NCI-H146 (cell line): Measurements from ENCODE around the gene EIPR1.
A peak's percentile ranks its signal among the peaks of the same experiment; 100 is the strongest.

Source experiments
- DNase-seq: peaks from one replicate; lab custom pipeline; 2025; lab: John Stamatoyannopoulos, UW

The EIPR1 gene

DNA sequence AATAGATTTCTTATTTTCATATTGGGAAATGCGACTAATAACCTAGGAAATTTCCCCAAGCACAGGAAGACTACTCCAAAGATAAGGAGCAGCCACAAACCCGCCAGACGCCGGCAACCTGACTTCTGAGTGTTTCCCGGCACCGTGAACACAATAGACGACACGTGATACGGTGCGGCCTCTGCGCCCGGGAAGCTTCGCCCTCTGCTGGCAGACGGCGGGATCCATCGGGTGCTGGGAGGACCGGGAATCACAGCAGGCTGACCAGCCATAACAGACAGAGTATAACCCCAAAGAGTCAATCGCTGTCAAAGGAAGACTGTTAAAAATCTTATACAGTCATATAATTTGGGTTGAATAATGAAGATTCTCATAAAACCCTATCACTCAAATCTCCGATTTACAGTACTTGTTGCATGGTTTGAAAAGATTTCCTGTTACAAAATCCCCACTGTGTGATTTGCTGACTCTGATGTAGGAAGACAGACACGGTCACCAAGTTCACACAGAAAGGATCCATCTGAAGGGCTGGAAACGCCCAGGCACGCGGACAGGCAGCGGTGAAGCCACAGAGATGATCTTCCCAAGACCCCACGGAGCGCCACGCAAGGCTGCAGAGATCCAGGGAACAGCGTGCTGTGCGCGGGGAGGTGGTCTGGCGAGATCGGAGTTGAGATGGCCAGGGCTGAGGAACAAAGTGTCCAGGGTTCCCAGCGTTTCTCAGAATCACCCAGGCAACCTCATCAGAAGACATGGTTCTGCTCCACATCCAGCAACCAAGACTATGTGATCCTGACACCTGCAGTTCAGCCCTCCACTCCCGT lies 73.8 kb downstream of the EIPR1 start:
- peak; percentile 84 for DNase-seq

DNA sequence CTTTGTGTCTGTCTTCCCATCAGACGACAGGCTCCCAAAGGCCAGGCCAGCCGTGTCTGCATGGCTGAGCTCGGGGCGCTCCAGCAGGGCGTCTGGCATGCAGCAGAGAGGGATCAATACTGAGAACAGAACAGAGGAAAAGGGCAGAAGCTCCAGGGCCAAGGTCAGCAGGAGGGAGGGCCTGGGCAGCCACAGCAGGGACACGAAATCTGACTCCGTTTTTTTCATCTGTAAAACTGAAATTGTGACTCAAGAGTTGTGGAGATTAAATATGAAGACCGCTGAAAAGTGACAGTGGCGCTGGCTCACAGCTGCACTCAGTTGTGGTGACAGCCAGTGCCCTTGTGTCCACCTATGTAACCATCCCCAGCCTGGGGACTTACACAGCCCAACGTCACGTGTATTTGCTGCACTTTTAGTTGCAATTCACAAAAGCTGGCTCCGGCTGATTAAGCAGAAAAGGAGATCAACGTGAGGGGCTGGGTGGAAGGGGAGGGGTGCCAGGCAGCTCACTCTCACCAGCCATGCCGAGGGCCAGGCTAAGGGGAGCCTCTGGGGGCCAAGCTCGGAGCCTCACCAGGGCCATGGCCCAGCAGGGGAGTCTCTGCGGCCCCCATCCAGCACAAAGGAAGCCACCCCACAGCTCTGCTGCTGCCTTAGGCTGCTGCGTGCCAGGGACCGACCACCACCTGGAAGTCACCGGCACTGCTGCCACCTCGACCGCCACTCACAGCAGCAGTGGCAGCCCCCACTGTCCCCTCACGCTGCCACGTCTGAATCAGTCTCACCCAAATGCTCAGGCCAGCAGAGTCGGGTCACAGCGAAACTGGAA lies 74.7 kb downstream of the EIPR1 start:
- peak; percentile 81 for DNase-seq

- DNase-seq, result no peak
Measured at GRCh38 chr2:3302421-3302750, 75.2 kb downstream of the EIPR1 start.

GRCh38 chr2:3301001-3301400 lies 76.6 kb downstream of the EIPR1 start:
- no peak for DNase-seq

DNA sequence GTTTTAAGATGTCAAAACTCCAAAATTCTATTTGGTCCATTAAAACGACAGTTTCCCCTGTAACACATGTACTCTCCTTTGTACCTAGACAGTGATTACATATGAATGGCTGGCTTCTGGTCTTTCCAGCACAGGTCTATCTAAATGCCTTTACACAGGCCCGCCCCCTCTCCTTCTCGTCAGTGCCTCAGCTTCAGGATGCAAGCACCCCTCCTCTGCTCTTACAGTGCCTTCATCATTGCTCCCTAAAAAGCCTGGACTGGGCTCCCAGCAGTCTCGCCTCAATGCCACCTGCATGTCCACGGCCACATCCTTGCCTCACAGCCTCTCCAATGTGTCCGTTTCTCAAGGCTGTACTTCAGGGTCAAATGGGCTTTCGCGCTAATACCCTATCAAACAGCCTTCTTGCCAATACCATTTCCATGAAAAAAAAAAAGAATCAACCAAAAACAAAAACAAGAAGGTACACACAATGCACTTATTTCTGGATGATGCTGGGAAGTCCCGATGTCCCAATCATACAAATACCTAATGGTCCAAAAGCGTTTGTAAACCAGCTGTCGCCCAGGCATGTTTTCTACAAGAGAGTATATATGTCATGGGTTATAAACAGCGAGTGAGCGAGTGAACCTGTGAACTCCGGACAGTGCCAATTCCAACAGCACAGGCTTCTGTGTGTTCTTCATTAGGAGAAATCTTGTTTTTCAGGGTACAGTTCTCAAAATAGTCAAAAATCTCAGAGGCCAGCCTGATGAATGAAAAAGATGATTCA lies 77.2 kb downstream of the EIPR1 start:
- DNase-seq, result no peak

GRCh38 chr2:3299703-3300102 lies 77.9 kb downstream of the EIPR1 start:
- no peak for DNase-seq

DNA sequence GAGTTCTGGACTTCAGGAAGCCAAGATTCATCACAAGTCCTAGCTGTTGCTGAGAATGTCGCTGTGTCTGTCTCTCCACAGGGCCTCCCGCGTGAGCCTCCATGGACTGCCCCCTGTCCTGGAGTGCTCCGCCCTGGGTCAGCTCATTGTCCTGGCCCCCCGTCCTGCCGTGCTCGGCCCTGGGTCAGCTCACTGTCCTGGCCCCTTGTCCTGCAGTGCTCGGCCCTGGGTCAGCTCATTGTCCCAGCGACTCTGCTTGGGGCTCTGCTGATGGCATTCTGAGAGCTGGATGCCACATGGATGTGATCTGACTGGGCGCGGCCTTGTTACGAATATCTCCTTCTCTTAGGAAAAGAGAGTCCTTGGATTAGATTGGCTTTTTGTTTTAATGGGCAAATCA lies 78.5 kb downstream of the EIPR1 start:
- DNase-seq, result no peak

- no peak for DNase-seq
Measured at GRCh38 chr2:3298191-3298590, 79.4 kb downstream of the EIPR1 start.

DNA sequence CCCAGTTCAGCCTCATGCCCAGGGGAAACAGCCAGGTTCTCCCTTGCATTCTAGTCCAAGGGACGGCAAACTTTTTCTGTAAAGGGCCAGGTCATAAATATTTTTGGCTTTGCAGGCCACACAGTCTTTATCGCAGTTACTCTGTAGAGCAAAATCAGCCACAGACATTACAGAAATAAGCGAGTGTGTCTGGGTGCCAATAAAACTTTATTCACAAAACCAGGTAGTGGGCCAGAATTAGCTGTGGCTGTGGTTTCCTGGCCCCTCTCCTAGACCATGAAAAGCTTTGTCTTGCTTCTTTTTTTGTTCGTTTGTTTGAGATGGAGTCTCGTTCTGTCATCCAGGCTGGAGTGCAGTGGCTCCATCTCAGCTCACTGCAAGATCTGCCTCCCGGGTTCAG lies 80.1 kb downstream of the EIPR1 start:
- no peak for DNase-seq

DNA sequence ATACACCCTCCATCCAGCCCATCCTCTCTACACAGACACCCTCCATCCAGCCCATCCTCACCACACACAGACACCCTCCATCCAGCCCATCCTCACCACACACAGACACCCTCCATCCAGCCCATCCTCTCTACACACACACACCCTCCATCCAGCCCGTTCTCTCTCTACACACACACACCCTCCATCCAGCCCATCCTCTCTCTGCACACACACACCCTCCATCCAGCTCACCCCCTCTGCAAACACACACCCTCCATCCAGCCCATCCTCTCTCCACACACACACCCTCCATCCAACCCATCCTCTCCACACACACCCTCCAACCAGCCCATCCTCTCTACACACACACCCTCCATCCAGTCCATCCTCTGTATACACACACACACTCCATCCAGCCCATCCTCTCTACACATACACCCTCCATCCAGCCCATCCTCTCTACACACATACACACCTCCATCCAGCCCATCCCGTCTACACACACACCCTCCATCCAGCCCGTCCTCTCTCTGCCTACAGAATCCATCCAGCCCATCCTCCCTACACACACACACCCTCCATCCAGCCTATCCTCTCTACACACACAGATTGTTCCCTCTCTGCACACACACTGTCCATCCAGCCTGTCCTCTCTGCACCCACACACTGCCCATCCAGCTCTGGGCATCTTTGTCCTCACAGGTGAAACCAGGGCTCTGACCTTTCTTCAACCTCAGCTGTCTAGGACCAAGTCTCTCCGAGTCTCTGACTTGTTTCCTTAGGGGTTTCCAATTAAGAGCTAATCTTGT lies 81.2 kb downstream of the EIPR1 start:
- DNase-seq, result no peak

- DNase-seq, result no peak
Measured at GRCh38 chr2:3294493-3294892, 83.1 kb downstream of the EIPR1 start.

DNA sequence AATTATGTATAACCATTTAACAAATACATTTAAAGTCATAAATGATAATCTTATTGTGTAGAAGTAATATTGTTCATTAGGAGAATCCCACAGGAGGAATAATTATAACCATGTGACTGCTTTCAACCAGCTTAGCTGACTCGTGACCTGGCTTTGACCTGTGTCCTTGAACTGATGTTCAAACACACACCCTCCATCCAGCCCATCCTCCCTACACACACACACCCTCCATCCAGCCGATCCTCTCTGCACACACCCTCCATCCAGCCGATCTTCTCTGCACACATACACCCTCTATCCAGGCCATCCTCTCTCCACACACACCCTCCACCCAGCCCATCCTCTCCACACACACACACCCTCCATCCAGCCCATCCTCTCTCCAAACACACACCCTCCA lies 83.5 kb downstream of the EIPR1 start:
- peak; percentile 22 for DNase-seq

DNA sequence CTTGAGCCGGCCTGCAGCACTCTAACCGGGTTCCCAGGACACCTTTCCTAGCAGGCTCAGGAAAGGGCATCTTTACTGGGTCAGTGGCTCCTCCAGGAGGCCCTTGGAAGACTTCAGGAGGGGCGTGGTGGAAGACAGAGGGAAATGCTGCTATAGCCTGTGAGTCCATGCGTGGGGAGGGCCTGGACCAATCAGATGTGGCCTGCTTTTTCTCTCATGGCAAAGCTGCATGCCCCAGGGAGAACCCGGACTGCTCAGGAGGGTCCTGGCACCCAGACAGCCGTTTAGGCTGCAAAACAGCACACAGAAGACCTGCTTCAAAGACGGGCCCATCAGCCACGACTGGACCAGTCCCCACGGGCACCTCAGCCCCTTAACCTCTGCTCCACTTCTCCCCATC lies 84.4 kb downstream of the EIPR1 start:
- no peak for DNase-seq

DNA sequence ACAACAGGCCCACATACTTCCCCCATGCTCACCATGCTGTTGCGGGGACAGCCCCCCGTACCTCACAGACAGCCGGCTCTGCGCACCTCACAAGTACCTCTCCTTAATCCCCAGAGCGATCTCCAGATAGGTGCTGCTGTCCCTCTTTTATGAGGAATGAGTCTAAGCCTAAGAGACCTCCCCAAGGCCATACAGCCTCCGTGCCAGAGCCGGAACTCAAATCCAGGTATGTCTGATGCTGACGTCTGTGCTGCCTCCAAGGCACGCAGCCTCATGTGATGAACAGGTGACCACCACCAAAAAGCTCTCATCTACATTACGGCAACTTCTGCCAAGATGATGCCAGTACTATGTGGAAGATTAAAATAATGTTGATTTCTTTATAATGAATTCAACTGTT lies 85.2 kb downstream of the EIPR1 start:
- DNase-seq, result no peak

DNA sequence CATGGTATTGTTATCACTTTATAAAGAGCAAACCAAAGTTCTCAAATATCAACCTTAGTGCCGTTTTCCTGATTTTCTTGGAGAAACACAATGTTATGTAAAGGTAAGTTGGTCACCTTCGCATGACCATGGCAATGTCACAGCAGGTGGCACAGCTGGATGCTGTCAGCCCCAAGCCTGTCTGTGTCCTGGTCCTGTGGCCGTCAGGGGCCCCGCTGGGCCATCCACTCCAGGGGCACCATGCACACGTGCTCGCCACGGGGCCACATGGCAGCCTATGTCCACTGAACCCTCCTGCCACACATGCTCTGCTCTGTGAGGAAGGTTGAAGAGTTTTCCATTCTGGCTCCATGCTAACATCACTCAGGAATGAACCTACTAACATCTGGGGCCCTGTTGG lies 85.9 kb downstream of the EIPR1 start:
- no peak for DNase-seq

DNA sequence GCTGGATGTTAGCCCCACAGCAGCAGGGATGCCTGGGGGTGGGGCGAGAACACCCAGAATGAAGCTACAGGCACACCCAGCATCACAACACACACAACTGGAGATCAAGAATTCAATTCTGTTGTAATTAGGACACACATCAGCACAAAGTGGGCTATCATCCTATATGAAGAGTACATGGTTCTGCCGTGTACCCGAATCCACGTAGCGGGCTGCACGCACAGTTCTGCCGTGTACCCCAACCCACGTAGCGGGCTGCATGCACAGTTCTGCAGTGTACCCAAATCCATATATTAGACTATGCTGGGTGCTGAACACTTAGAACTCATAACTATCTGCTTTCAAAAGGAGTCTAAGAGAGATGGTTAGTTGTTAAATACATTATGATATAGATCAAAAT lies 86.5 kb downstream of the EIPR1 start:
- no peak for DNase-seq

DNA sequence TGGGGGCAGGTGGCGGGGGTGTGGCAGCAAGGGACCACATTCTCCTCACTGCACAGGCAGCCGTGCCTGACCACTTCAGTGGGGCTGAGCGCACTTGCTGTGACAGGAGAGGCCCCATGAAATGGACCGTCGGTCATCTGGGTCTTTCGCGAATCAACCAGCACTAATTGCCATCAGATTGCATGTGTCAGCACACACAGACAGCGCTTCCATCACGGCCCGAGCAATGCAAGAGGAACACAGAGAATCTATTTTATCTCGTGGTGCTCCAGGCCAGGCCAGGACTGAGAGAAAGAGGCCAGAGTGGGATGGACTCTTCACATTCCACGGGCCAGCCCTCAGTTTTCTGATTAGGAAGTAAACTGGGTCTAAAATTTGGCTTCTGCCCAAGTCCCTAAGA lies 87.0 kb downstream of the EIPR1 start:
- DNase-seq, result no peak

DNA sequence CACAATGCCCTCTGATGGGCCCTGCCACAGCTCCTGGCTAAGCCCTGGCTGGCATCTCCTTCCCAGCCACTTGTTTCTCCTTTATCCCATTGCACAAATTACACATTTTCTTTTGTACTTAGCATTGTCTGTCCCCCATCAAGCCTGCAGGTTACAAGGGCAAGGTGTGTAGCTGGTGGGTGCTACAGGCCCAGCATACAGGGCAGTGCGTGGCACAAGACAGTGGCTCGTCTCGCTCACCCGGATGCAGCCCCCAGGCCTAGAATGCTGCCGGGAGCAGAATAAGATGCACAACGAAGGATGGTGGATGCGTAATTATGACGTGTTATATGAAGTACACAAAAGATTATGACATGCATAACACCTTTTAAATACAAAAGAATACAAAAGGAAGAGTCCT lies 87.6 kb downstream of the EIPR1 start:
- no peak for DNase-seq

DNA sequence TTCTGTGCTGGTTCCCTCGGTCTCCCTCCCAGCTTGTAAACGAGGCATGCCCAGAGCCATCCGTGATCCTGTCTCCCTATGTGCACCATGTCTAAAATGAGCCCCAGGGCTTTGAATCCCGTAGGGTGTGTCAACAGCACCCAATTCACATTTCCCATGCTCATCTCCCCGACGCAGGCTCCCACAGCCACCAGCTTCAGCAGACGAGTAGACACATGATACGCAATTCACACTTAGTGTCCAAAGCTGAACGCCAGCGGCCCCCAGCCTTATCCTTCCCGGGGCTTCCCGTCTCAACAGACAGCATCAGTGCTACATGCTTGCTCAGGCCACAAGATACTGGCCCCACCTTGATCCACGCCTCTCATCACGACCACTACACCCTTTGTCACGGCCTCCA lies 88.1 kb downstream of the EIPR1 start:
- peak; percentile 39 for DNase-seq

- DNase-seq, result no peak
Measured at GRCh38 chr2:3289171-3289515, 88.5 kb downstream of the EIPR1 start.

- DNase-seq, result peak; percentile 53
Measured at GRCh38 chr2:3288470-3289170, 89.0 kb downstream of the EIPR1 start.
